ENCODE data around the gene RNF130.

The RNF130 gene

DNA sequence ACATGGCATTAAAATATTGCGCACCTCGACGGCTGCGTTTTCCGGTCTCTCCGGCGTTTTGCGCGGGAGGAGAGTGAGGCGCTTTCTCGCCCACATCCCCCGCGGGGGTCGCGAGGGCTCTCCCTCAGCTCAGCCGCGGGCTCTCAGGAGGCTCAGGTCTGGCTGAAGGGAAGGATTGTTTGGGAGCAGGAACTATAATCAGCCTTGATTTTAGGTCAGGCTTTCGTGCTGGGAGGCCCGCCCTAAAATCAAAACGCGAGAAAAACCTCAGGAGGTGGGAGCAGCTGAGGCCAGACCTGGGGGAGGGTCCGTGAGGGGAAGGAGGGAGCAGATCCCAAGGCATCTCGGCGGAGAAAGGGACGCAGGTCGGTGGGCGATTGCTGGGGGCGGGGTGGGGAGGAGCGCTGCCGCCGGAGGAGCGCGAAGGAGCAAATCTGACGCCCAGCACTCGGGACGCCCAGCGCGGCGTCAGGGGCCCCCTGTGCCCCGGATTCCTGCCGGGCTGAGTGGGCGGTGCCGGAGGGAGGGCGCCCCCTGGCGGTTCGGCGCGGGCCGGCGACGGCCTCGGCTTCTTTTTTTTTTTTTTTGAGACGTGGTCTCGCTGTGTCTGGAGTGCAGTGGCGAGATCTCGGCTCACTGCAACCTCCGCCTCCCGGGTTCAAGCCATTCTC is 18.7 kb upstream of the RNF130 start (continued):
- TF ChIP-seq, protein P1, sequence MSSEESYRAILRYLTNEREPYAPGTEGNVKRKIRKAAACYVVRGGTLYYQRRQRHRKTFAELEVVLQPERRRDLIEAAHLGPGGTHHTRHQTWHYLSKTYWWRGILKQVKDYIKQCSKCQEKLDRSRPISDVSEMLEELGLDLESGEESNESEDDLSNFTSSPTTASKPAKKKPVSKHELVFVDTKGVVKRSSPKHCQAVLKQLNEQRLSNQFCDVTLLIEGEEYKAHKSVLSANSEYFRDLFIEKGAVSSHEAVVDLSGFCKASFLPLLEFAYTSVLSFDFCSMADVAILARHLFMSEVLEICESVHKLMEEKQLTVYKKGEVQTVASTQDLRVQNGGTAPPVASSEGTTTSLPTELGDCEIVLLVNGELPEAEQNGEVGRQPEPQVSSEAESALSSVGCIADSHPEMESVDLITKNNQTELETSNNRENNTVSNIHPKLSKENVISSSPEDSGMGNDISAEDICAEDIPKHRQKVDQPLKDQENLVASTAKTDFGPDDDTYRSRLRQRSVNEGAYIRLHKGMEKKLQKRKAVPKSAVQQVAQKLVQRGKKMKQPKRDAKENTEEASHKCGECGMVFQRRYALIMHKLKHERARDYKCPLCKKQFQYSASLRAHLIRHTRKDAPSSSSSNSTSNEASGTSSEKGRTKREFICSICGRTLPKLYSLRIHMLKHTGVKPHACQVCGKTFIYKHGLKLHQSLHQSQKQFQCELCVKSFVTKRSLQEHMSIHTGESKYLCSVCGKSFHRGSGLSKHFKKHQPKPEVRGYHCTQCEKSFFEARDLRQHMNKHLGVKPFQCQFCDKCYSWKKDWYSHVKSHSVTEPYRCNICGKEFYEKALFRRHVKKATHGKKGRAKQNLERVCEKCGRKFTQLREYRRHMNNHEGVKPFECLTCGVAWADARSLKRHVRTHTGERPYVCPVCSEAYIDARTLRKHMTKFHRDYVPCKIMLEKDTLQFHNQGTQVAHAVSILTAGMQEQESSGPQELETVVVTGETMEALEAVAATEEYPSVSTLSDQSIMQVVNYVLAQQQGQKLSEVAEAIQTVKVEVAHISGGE (tag by site-specific recombination; conservative IDR thresholded peaks at IDR 0.05; ENCODE audit: low read depth), result 0 out of 2 replicates have a peak, but pooled peaks have one; percentile 19
- TF ChIP-seq ZNF629 (tag by site-specific recombination; IDR thresholded peaks at IDR 0.05) (peak; percentile 49; the same call in 1 of the 2 replicates), ZNF169 (tag by site-specific recombination; IDR thresholded peaks at IDR 0.05) (no peak), ZNF335 (tag by site-specific recombination; conservative IDR thresholded peaks at IDR 0.05) (peak; percentile 38), ZNF391 (tag by site-specific recombination; IDR thresholded peaks at IDR 0.05; ENCODE audit: borderline replicate concordance, low read depth) (peak; percentile 76; the same call in 1 of the 2 replicates), HOXD13 (CRISPR knock-in tag; IDR thresholded peaks at IDR 0.05; ENCODE audit: borderline replicate concordance) (no peak), ZNF658 (tag by site-specific recombination; IDR thresholded peaks at IDR 0.05) (no peak), ZXDB (tag by site-specific recombination; IDR thresholded peaks at IDR 0.05) (peak; percentile 80), ZFHX2 (tag by site-specific recombination; conservative IDR thresholded peaks at IDR 0.05) (peak; percentile 97), ZNF433 (tag by site-specific recombination; IDR thresholded peaks at IDR 0.05; ENCODE audit: low read depth) (no peak), ZBTB20 (tag by site-specific recombination; IDR thresholded peaks at IDR 0.05) (peak; percentile 85), SP7 (tag by site-specific recombination; IDR thresholded peaks at IDR 0.05) (peak; percentile 78), ZNF488 (tag by site-specific recombination; IDR thresholded peaks at IDR 0.05) (no peak), REST (tag by site-specific recombination; IDR thresholded peaks at IDR 0.05) (0 out of 2 replicates have a peak, but pooled peaks have one; percentile 32), ZNF266 (tag by site-specific recombination; IDR thresholded peaks at IDR 0.05; ENCODE audit: low read depth) (no peak), ZNF324 (tag by site-specific recombination; IDR thresholded peaks at IDR 0.05) (peak; percentile 71; the same call in 1 of the 2 replicates), ZNF704 (tag by site-specific recombination; IDR thresholded peaks at IDR 0.05) (no peak), ZNF223 (tag by site-specific recombination; IDR thresholded peaks at IDR 0.05) (peak; percentile 27; the same call in 1 of the 2 replicates), WT1 (tag by site-specific recombination; IDR thresholded peaks at IDR 0.05) (0 out of 2 replicates have a peak, but pooled peaks have one; percentile 8), SP3 (tag by site-specific recombination; IDR thresholded peaks at IDR 0.05) (peak; percentile 87), ZNF2 (tag by site-specific recombination; IDR thresholded peaks at IDR 0.05) (peak; percentile 70), PRDM10 (tag by site-specific recombination; IDR thresholded peaks at IDR 0.05) (peak; percentile 45), ZNF660 (tag by site-specific recombination; IDR thresholded peaks at IDR 0.05) (0 out of 2 replicates have a peak, but pooled peaks have one; percentile 56), IKZF3 (tag by site-specific recombination; IDR thresholded peaks at IDR 0.05) (0 out of 2 replicates have a peak, but pooled peaks have one; percentile 25), ZNF561 (tag by site-specific recombination; IDR thresholded peaks at IDR 0.05; ENCODE audit: borderline replicate concordance) (peak; percentile 59; the same call in 1 of the 2 replicates)
- TF ChIP-seq, protein P2, sequence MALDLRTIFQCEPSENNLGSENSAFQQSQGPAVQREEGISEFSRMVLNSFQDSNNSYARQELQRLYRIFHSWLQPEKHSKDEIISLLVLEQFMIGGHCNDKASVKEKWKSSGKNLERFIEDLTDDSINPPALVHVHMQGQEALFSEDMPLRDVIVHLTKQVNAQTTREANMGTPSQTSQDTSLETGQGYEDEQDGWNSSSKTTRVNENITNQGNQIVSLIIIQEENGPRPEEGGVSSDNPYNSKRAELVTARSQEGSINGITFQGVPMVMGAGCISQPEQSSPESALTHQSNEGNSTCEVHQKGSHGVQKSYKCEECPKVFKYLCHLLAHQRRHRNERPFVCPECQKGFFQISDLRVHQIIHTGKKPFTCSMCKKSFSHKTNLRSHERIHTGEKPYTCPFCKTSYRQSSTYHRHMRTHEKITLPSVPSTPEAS (tag by site-specific recombination; IDR thresholded peaks at IDR 0.05), result no peak

Data from HEK293 (cell line).